Measurements from ENCODE around the gene CMKLR1.

DNA sequence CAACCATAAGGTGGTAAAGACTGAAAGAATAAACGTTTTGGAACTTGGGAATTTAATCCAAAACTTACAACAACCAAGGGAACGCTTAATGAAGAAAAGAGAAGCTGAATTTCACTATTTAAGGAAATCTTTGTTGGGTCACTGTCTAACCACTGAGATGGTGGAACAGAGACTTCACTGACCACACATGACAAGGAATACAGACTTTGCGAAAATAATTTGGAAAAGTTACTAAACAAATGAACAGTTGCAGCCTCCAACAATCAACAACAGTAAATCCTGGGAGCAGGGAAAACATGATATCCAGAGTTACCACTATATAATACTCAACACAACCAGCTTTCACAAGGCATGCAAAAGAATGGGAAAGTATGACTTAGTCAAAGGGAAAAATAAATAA is 79.1 kb downstream of the CMKLR1 start:
- TF ChIP-seq GATA2 (IDR thresholded peaks at IDR 0.05; ENCODE audit: low read depth, low read length) (no peak), GATA3 (IDR thresholded peaks at IDR 0.05; ENCODE audit: low read depth, low read length) (no peak)
